ENCODE measurements around the gene SLC66A3.

DNA sequence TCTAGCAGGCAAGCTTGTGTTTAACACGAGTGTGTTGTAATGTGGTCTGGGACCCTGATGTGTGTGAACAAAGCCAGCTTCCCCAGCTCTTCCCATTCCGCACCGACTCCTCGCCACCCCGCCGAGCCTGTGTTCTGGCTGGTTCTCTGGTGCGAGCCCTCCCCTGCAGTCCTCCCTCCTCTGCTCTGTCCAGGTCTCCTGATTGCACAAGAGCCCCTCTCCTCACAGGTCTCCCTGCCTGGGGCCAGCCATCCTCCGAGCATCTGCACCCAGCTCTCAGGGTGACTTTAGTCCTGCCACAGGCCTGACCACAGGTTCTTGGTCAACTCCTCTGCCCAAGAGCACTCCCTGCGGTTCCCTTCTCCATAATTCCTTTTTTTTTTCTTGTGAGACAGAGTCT is 13.2 kb downstream of the SLC66A3 start:
- TF ChIP-seq, protein P1, sequence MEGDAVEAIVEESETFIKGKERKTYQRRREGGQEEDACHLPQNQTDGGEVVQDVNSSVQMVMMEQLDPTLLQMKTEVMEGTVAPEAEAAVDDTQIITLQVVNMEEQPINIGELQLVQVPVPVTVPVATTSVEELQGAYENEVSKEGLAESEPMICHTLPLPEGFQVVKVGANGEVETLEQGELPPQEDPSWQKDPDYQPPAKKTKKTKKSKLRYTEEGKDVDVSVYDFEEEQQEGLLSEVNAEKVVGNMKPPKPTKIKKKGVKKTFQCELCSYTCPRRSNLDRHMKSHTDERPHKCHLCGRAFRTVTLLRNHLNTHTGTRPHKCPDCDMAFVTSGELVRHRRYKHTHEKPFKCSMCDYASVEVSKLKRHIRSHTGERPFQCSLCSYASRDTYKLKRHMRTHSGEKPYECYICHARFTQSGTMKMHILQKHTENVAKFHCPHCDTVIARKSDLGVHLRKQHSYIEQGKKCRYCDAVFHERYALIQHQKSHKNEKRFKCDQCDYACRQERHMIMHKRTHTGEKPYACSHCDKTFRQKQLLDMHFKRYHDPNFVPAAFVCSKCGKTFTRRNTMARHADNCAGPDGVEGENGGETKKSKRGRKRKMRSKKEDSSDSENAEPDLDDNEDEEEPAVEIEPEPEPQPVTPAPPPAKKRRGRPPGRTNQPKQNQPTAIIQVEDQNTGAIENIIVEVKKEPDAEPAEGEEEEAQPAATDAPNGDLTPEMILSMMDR (IDR thresholded peaks at IDR 0.05) = no peak
- no peak for TF ChIP-seq POLR2A (IDR thresholded peaks at IDR 0.05)
